CD4-positive, alpha-beta T cell treated with Interleukin-15 for 4 hours (primary cell): ENCODE data around the gene SLC1A4.
"Not testable (repeated sequence)": the region's sequence is repeated elsewhere in the genome, so short reads cannot be mapped to it uniquely, and the experiment has no call there.

ENCODE experiments used
- DNase-seq: peaks from one replicate; pipeline ENCODE4 v3.0.0-alpha.2; 2020; ENCODE audit warnings: low spot score

SLC1A4 gene

GRCh38 chr2:64966017-64966416 lies 23.2 kb upstream of the SLC1A4 start:
- DNase-seq, result no peak

DNA sequence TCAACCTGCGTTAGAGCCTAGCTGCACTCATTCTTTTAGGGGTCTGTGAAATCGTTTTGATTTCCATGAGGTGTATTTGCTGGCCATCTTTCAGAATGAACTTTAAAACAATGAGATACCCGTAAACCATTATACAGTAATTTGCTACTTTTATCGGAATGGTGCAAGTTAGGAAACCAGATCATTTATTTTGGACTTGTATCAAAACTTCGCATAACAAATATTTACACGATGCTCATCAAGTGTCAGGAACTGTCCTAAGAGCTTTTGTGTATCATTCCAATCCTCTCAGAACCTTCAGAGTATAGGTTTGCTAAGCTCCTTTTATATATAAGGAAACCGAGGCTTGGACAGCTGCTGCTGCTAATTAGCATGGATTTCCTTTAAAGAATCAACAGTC lies 22.4 kb upstream of the SLC1A4 start:
- DNase-seq, result no peak

GRCh38 chr2:64967601-64968000 lies 21.6 kb upstream of the SLC1A4 start:
- DNase-seq, result no peak

DNA sequence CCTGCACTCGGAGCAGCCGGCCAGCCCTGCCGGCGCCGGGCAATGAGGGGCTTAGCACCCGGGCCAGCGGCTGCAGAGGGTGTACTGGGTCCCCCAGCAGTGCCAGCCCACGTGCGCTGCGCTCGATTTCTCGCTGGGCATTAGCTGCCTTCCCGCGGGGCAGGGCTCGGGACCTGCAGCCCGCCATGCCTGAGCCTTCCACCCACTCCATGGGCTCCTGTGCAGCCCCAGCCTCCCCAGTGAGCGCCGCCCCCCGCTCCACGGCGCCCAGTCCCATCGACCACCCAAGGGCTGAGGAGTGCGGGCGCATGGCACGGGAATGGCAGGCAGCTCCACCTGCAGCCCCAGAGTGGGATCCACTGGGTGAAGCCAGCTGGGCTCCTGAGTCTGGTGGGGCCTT lies 20.1 kb upstream of the SLC1A4 start:
- not testable (repeated sequence) for DNase-seq

DNA sequence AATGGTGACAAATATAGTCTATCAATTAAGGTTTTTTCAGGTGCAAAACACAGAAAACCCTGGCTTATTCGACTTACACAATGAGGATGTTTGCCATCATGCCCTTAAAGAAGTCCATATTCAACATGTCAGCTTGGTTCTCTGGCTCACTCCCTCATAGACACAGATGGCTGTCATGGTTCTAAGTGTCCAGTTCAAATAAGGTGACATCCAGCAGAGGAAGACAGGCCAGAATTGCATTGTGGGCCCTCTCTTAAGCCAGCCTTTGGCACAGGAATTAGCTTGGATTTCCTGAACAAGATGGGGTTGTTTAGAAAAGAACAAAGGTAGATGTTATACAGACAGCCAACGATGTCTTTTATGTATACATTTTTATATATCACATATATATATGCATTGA lies 18.7 kb upstream of the SLC1A4 start:
- DNase-seq, result no peak

DNA sequence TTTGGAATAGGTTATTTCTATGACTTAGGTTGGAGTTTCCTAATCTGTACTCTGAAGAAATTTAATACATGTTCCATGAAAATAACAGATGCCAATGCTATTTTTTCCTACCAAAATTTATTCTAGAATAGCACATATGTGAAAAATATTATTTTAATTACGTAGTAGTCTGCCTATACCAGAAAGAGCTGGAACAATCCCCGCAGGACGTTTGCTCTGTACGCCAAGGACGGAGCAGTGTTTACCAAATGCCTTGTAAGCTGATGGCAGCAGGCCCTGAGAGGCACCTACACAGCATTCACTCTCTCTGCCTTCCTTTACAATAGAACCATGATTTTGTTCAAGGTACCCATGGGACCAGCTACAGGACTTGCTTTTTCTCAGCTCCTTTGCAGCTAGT lies 16.8 kb upstream of the SLC1A4 start:
- no peak for DNase-seq

DNA sequence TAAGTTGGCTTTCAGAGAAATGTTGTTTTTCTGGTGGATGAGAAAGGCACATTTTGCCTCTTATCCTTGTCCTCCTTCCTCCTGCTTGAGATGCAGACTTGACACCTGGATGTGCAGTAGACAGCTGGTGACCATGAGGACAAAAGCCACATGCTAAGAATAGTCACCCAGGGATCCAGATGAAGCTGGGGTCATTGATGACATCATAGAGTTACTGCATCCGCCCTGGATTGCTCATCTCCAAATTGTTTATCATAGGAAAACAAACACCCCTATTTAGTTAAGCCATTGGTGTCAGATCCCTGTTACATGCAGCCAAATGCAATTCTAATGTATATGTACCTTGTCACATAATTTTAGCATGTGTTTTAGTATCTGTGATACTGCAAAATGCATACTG lies 16.3 kb upstream of the SLC1A4 start:
- DNase-seq, result no peak

- DNase-seq, result no peak
Measured at GRCh38 chr2:64975232-64975821, 13.9 kb upstream of the SLC1A4 start.

DNA sequence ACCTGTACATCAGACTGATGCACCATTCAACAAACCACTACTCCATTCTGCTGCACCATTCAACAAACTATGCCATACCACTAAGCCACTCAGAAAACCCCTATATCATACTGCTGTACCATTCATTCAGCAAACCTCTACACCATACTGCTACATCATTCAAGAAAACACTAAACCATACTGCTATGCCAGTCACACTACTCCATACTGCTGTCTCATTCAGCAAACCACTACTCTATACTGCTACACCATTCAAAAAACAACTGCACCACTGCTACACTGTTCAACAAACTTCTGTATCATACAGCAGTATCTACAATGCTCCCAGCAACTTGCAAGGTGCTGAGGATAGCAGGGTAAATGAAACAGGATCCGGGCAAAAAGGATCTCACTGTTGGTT lies 12.9 kb upstream of the SLC1A4 start:
- DNase-seq, result no peak

GRCh38 chr2:64978514-64979268 lies 10.5 kb upstream of the SLC1A4 start:
- DNase-seq, result peak; percentile 18

DNA sequence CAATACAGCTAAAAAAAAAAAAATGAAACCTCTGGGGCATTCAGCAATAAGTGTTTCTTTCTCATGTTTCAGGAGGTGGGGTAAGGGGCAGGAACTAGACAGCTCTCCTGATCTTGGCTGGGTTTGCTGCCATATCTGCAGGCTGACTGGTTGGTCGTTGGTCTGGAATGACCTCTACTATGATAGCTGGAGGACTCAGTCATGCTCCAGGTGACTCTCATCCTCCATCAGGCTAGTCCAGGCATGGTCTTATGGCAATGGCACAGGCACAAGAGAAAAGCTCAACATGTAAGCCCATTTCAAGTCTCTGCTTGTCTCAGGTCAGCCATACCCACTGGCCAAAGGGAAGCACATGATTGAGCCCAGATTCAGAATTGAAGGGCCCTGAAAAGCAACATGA lies 9.5 kb upstream of the SLC1A4 start:
- DNase-seq, result no peak

- DNase-seq, result no peak
Measured at GRCh38 chr2:64980183-64980582, 9.0 kb upstream of the SLC1A4 start.

GRCh38 chr2:64982311-64982857 lies 6.8 kb upstream of the SLC1A4 start:
- DNase-seq, result no peak

DNA sequence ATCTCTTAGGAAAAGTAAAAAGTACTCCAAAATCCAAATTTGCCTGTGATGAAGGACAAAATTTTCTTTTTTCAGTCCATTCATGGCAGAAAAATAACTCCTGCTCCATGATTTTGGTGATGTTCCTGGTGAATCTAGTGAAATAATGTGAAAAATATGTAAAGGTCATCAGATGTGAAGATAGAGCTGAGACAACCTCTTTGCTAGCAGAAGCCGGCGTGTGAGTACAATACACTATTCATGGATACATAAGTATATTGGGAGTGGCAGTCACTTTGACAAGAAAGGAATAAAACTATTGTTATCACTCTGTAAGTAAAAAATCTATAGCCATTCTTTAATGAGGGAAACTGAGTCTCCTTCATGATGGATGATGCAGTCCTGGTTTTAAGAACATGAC lies 6.3 kb upstream of the SLC1A4 start:
- DNase-seq, result no peak

- no peak for DNase-seq
Measured at GRCh38 chr2:64985447-64985846, 3.8 kb upstream of the SLC1A4 start.

GRCh38 chr2:64987001-64987955 lies 1.9 kb upstream of the SLC1A4 start:
- no peak for DNase-seq

DNA sequence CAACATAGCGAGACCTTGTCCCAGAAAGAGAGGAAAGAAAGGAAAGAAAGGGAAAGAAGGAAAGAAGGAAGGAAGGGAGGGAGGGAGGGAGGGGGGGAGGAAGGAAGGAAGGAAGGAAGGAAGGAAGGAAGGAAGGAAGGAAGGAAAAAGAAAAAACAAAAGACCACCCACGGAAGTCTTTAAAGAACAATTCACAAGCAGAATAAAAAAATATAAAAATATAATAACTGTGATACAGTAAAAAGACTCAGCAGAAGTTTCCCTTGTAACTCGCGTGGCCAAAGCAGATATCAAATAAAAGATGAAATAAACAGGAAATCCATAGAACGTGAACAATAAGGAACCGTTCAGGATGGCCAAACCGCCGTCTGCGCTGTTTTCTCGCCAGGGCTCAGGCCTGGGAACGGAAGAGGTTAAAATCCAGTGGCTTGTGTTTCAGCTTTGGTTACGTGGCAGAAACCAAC lies 1.2 kb upstream of the SLC1A4 start:
- DNase-seq, result no peak

DNA sequence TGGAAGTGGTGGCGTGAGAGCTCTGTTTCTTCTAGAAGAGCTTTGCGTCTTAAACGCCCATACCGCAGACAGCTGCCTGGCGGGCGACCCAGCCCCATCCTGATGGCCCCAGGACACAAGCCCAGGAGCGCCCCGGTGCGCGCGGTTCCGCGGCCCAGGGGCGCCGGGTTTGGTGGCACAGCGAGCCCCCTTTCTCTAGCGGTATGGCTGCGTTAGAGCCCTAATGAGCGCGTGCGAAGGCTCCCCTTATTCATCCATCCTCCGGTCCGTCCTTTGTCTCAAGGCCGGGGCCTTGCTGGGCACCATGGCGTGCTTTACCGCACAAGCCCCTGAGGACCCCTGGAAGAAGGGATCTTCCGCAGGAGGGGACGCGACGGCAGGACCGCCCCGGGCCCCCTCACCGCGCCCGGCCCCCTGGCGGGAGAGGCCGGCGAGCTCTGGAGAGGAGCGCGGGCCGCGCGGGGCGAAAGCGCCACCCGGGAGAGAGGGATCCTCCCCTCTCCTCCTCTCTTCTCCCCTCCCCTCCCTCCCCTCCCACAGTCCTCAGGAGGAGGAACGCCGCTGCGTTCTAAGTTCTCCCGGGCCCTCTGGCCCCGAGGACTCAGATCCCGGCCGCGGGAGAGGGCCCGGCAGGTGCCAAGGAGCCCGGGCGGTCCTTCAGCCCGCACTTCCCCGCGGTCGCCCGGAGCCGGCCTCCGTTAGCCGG lies 626 bp upstream of the SLC1A4 start:
- DNase-seq, result peak; percentile 48

DNA sequence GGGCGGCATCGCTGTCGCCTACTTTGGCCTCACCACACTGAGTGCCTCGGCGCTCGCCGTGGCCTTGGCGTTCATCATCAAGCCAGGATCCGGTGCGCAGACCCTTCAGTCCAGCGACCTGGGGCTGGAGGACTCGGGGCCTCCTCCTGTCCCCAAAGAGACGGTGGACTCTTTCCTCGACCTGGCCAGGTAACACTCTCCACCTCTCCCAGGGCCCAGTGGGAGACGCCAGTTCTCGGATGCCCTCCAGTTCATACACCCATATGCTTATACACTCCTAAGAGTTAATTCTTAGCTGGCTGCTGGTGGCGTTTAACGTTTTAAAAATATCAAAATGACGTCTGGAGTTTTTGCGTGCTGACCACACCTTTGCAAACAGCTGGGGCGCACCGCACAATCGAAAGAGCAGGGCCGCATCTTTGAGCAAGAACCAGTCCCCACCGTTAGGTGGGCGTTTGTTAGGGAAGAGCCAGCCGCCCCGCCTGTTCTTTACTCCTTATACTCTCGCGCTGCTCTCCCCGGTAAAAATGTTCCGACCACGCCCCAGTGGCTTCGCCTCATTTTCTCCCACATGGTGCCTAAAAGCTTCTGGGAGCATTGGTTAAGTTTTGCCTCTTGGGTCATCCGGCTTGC lies 899 bp downstream of the SLC1A4 start:
- DNase-seq, result no peak

- DNase-seq, result no peak
Measured at GRCh38 chr2:64990876-64991275, 1.7 kb downstream of the SLC1A4 start.

DNA sequence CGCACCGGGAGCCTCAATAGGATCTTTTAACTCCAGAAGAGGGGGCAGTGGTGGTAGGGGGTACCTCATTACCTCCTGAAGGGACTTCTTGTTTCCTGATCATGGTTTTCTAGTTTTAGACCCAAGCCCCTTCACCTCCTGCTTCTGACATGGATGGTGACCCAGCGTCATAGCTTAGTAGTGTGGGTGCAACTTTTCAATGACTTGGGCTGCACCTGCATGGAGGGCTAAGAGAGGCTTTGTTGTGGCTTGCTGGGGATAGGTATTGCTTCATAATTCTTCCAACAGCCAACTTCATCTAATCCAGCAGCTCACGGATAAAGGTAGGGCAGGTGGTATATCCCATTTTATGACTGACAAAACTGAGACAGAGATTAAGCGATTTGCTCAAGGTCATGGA lies 3.0 kb downstream of the SLC1A4 start:
- no peak for DNase-seq
